Right lobe of liver (tissue), 4 donors: ENCODE results near the gene BCL2.

Source experiments
- CTCF ChIP-seq, 4 donors: fragments of 200-600 bp in 3 of 4; fragments of 450-650 bp in 1 of 4; IDR thresholded peaks; one replicate each; pipeline versions ENCODE4 v1.5.1 to v1.8.0; 2016 to 2022; ENCODE audit warnings: antibody characterized with exemption in 4 of 4, mild to moderate bottlenecking in 2 of 4
- POLR2A ChIP-seq: fragments of 450-650 bp; IDR thresholded peaks from one replicate; pipeline ENCODE4 v1.6.1; 2017; ENCODE audit warnings: antibody characterized with exemption, mild to moderate bottlenecking
- donor health status: DM: no; HTN: no; CAD: no.
- donor health status: DM: no; HTN: no; CAD: no.
- donor health status: DM: no; HTN: yes; CAD: no.

- TF ChIP-seq CTCF (IDR thresholded peaks at IDR 0.05) = no peak
- TF ChIP-seq POLR2A = no peak
Observed at GRCh38 chr18:63145166-63145850, 174.3 kb downstream of the BCL2 start.
